Superior temporal gyrus (tissue), 1 donor: ENCODE results near the gene SATB2.

Experiments used
- DNase-seq: peaks from one replicate; pipeline ENCODE4 v3.0.0-alpha.2; 2016; ENCODE audit errors: extremely low spot score

Gene SATB2

GRCh38 chr2:199457147-199458008 lies at the start of gene SATB2:
TSS of gene SATB2 (minus strand) at chr2:199457939. CDS start at chr2:199456037, 1,902 bp downstream.
- no peak for DNase-seq

GRCh38 chr2:199505755-199506403 lies 48.1 kb upstream of the SATB2 start:
- no peak for DNase-seq

GRCh38 chr2:199503148-199503547 lies 45.4 kb upstream of the SATB2 start:
- DNase-seq = no peak

- DNase-seq = no peak
These were observed 41.3 kb upstream of the SATB2 start for GRCh38 chr2:199499005-199499404.

DNA sequence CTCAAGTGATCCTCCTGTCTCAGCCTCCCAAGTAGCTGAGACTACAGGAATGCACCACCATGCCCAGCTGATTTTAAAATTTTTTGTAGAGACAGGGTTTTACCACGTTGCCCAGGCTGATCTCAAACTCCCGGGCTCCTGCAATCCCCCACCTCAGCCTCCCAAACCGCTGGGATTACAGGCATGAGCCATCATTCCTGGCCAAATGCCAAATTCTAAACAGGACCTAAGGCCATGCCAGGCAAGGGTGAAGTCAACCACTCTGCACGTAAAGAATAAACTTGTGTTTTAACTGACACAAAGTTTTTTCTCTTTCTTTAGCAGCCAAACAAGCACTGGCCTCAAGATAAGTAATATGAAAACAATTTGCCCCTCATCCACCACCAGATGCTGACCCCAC lies 37.4 kb upstream of the SATB2 start:
- no peak for DNase-seq

GRCh38 chr2:199490049-199490448 lies 32.3 kb upstream of the SATB2 start:
- no peak for DNase-seq

DNA sequence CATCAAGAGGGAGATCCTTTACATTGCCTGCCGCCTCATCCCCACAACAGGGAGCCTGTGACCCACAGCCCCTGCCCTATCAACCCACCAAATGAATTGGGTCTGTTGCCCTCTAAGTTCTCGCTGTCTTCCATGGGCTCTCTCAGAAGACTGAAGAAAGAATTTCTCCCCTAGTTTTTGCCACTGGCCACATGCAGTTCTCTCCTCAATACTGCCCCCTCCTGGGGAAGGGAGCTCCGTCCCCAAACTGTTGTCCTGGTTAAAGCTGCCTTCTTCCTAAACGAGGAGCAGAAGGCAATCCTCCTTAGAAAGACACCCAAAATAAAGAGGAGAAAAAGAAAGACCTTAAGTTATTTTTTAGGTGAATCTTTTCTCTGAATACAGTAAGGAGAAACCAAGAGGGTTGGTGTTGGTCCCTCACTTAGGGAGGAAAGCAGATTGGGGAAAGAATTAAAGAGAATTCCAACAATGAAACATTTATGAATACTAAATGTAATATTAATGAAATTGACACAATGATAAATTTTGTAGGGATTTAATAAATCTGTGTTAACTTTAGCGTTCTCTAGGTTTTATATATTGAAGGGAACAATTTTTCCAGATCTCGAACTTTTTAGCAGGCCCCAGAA lies 31.1 kb upstream of the SATB2 start:
- DNase-seq = peak; percentile 78

- peak; percentile 72 for DNase-seq
These were observed 28.1 kb upstream of the SATB2 start for GRCh38 chr2:199485732-199486335.

- no peak for DNase-seq
These were observed 27.2 kb upstream of the SATB2 start for GRCh38 chr2:199484927-199485326.

DNA sequence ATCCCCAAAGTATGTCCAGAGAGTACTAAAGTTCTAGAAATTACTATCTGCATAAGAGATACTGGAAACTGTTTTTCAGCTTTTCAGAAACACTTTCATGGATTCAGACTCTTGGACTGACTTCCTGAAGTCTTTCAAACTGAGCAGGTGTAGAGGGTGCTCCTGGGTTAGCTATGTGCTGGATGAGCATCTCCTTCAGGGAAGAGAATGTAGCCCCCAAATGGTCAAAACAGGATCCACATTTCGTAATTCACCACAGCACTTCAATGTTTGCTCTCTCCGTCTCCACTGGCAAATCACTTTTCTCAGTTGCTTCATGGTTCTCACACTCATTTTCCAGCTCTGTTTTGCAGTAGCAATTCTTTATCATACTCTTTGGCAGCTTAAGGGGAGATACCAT lies 23.2 kb upstream of the SATB2 start:
- no peak for DNase-seq

DNA sequence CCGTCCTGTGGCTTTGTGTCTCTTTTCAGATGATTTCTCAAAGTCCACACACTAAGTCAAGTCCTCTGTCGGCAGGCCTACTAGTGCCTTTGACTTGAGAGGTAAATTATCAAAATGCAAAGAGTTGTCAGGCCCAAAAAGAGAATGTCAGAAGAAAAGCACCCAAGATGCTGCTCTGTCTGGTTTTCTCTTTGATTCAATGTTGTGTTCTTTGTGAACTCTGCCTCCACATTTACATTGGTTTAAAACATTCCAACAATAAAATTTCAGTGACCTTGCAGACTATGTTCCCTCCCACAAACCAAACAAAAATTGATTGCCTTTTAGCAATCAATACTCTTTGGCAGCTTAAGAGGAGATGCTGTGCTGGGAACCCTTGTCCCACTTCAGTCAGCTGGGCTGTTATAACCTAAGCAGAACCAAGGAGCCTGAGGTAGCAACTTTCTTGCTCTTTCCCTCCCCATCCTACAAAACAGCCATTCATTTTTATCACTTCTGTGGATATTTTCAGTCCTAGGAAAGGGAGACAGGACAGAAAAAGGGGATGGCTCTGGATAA lies 19.6 kb upstream of the SATB2 start:
- no peak for DNase-seq

DNA sequence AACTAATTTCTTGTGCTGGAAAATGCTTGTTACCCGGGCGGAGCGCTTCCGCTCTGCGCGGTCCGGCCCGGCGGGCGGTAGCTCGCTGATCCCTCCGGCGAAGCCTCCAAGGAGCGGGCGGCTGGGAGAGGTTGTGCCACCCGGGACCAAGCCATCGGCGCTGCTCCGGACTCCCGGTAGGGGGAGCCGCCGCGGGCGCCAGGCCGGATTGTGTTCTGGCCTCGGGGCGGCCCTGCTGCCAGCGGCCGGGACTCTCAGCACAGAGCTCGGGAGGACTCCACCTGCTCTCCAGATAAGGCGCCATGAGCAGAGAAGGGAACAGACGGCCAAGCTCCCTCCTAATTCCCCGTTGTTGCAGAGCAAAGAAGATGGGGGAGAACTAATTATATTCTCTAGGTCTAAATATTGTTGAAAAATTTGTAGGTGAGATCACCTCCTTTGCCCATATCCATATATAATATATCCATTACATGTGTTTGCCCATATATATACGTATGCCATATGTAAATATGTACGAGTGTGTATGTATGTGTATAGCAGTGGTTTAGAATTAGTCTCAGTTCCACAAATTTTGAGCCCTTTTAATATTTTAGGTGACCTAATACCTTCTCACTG lies 13.8 kb upstream of the SATB2 start:
- DNase-seq = peak; percentile 73

- no peak for DNase-seq
These were observed 13.1 kb upstream of the SATB2 start for GRCh38 chr2:199470672-199471442.

- DNase-seq = no peak
These were observed 12.6 kb upstream of the SATB2 start for GRCh38 chr2:199470361-199470671.

DNA sequence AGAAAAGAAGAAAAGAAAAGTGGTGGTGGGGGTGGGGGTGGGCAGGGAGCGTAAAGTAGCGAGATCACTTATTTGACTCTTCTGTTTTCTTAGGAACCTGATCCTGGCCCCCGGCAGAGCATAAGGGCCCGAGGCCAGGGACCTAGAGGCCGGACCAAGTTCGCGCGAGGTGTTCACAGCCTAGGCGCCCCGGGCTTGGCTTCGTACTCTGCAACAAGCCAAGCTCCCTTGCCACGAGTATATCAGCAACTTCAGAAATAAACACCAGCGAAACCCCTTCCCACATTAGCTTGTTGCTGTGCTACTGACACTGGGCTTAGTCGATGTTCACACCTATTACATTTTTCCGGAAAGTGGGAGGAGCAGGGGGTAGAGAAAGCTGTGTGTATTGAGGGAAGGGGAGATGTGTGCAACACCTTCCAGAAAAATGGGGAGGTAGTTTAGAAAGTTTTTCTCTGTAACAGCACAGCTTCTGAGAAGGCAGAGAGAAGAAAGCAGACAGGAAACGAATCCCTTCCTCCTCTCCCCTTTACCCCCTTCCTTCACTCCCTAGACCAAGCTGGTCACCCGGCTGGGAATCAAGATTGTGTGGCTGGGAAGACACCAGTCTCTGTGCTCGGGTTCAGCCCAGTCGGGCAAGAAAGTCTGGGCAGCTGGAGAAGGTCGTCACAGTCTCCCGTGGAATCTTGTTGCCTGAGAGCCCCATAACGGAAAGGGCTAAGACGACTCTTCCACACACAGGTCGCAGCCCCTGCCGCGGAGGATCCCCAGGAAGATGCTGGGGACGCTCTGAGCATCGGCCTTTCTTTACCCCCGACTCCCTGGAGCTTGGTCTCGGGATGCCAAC lies 12.0 kb upstream of the SATB2 start:
- DNase-seq = no peak

DNA sequence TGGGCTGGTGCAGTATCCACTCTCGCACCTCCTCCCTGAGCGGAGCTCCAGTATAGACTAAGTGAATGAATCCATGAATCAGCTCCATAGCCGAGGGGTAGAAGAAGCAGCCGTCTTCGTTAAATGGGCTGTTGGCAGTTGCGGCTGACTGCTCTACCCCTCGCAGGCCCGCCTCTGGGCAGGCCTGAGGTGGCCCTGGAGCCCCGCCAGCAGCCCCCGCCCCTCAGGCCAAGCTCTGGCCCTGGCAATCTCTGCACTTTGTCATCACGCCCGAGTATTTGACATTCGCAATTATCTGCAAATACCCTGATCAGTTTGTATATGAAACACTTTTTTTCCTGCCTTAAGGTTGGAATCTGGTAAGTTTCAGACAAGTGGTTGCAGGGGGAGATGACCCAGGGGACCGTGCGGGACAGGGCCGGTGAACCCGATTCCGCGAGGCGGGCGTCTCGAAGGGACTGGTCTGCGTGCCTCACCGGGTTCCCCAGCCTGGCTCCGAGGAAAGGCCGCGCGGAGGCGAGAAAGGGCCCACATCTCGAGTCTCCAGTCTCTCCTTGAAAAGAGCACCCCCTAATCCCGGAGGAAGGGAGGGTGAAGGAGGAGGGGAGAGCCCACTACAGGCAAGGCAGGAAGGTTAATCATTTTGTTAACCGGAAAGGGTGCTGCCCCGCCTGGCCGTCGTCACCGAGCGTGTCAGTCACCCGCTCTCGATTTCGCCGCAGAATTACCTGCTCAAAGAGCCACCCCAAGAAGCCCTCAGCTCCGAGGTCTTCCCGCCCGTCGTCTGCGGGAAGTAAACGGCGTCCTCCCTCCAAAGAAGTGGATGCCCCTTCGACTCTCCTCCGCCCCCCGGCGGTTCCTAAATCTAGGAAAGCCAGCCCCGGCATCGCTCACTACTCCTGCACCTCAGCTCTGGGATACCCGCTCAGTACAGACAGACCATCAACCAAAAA lies 11.1 kb upstream of the SATB2 start:
- DNase-seq = no peak

DNA sequence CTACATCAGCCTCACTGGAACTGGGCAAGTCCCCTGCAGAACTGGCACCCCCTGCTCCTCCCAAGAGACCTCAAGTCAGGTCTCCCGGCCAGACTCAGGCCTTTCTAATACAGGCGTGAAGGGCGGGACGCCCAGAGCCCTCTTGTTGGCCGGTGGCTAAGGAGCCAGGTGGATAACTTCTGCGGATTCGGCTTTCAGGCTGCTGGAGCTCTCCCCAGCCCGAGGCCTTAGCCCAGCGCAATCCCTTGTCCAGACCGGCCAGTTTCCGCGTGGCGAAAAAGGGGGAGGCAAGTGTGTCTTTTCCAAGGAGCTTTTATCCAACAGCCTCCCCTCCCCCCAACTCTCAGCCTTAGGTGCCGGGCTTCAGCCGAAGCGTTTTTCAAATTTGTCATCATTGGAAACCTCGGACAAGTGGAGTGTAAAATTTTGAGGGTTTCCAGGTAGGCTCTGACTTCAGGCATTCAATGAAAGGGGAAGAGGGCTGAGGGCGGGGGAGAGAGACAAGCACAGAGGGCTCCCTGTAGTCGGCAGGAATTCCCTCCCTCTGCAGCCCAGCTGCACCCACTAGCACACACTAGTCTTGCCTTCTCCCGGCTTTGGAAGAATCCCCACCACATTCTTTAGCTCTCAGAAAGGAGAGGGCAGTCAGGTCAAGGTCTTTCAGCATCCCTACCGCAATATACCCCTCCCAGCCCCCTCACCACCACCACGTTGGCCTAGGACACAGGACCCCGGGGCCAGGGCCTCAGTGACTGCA lies 9.5 kb upstream of the SATB2 start:
- no peak for DNase-seq

DNA sequence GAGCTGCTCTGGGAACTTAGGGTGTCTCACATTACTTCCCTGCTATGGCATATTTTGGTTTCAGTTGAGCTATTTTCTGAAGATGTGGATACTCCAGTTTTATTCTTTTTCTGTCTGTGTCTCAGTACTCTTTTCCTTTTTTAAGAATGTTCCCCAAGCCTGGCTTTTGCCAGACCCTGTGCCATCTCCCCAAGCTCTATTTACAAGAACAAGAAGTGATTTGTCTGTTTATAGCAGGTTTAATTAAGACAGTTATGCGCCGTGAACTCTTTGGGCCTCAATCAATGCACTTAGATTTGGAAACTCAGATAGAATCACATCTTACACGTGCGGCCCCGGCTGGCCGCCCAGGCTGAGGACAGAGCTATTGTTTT lies 8.9 kb upstream of the SATB2 start:
- DNase-seq = no peak
